HG02571 (cell line): ENCODE results near the gene SMPD4.
"Not testable (repeated sequence)": the region's sequence is repeated elsewhere in the genome, so short reads cannot be mapped to it uniquely, and the experiment has no call there.

ENCODE experiments used
- ATAC-seq: cut with Tn5 transposase; IDR thresholded peaks from one replicate; pipeline ENCODE4 v1.9.1; 2021; ENCODE audit warnings: mild to moderate bottlenecking, moderate library complexity; ENCODE audit not compliant: unreplicated experiment

Gene SMPD4

DNA sequence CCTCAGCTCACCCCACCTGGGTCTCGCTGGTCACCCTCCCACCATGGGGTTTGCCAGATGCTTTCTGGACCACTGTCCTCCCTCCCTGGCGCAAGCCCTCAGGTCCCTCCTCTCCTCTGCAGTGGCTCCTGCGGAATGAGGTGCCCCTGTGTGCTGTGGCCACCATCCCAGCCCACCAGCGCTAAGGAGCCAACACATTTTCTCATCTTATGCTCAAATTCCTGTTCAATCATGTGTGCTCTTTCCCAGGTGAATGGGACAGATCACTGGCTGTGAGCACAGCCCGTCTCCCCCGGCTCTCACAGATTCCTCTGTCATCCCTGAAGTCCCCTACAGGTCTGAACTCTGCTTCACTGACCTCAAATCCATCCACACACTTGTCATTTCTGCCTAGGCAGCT lies 21.3 kb downstream of the SMPD4 start:
- no peak for ATAC-seq

GRCh38 chr2:130159376-130159775 lies 22.0 kb downstream of the SMPD4 start:
- not testable (repeated sequence) for ATAC-seq

GRCh38 chr2:130158631-130159030 lies 22.8 kb downstream of the SMPD4 start:
- no peak for ATAC-seq

GRCh38 chr2:130157825-130158514 lies 23.4 kb downstream of the SMPD4 start:
- peak; percentile 83 for ATAC-seq

DNA sequence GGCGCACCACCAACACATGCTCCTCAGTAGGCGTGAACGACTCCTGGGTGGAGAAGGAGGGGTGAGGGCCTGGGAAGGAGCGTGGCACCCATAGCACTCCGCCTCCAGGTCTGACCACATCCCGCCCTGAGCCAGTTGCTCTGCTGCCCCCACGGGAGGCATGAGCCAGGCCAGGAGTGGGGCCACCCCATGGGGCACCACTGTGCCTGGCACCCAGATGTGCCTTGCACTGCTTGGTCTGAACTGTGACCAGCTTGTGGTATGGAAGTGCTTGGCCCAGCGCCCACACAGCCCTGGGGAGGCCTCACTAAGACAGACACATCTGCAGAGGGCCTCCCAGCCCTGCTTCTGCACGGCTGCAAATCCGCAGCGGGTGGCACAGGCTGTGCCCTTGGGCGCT lies 24.0 kb downstream of the SMPD4 start:
- peak; percentile 41 for ATAC-seq

DNA sequence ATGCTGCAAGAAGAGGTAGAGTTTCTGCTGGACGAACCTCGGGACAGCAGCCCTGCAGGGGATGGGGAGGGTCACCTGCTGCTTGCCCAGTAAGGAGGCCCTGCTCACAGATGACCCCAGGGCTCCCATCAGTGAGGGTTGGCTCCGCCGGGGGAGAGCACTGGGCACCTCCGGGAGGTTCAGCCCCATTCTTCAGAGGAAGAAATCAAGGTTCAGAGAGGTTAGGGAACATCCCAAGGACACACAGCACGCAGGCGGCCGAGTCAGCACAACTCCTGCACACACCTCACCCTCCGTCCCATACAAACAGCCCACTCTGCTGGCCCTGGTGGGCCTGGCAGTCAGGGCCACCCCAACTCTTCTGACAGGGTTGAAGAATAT lies 24.8 kb downstream of the SMPD4 start:
- no peak for ATAC-seq

DNA sequence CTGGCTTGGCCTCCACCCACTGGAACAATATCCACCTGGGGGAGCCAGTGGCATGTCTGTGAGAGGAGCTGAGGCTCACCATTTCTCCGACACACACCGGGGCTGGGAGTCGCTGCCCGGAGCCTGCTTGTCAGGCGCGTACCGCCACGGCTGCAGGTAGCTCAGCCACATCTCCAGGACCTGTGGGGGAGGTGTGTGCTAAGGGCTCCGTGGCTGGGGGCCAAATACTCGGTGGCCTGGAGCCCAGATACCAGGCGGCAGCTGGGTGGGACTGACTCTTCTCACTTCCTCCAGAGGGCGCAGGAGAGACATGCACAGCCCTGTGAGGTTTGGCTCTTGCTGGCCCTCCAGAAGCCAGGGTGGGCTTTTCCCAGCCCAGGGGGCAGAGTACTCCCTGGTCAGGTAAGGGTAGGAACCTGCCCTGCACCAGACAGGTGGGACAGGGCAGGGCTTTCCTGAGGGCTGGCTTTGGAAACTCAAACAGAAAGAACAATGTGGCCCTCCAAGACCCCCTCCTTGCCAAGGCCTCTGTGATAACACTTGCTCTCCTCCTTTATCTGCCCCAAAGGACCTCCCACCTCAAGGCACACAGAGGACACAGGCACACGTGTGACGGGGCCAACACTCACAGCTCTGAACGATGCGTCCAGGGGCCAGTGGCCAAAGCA lies 25.3 kb downstream of the SMPD4 start:
- not testable (repeated sequence) for ATAC-seq

GRCh38 chr2:130154773-130155765 lies 26.3 kb downstream of the SMPD4 start:
- ATAC-seq: no peak

- not testable (repeated sequence) for ATAC-seq
Measured at GRCh38 chr2:130154423-130154770, 27.0 kb downstream of the SMPD4 start.

DNA sequence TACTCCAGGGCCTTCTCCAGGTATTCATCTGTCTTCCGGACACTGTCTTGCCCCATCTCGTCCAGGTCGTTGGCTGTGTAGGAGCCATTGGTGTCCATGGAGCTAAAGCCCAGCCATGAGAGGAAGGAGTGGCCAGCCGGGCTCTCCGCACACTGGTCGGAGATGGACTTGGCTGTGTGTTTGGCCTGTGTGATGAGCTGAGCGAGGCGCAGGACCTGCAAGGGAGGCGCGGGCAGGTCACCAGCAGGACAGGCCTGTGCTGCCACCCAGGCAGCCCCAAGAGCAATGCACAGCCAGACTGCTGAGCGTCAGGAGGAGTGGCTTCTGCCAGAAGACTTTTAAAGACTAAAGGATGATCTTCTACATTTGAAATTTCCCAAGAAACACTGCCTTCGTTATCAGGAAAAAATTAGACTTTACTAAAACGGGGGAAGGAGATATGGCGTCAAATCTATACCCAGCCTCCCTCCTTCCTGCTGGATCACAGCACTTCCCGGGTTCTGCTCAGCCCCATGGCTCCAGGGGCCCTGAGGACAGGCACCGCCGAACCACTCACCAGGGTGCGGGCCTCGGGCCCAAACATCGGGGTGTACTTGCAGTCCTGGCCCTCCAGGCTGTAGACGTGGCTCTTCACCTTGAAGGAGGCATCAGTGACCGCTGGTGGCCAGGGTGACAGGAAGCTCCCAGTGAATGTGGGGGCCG lies 27.5 kb downstream of the SMPD4 start:
- ATAC-seq: not testable (repeated sequence)

- no peak for ATAC-seq
Measured at GRCh38 chr2:130152816-130153595, 28.4 kb downstream of the SMPD4 start.

GRCh38 chr2:130152136-130152815 lies 29.1 kb downstream of the SMPD4 start:
- ATAC-seq: not testable (repeated sequence)

- ATAC-seq: not testable (repeated sequence)
Measured at GRCh38 chr2:130151145-130151512, 30.3 kb downstream of the SMPD4 start.

- ATAC-seq: no peak
Measured at GRCh38 chr2:130150181-130151144, 30.9 kb downstream of the SMPD4 start.

GRCh38 chr2:130148515-130148914 lies 32.9 kb downstream of the SMPD4 start:
- not testable (repeated sequence) for ATAC-seq

DNA sequence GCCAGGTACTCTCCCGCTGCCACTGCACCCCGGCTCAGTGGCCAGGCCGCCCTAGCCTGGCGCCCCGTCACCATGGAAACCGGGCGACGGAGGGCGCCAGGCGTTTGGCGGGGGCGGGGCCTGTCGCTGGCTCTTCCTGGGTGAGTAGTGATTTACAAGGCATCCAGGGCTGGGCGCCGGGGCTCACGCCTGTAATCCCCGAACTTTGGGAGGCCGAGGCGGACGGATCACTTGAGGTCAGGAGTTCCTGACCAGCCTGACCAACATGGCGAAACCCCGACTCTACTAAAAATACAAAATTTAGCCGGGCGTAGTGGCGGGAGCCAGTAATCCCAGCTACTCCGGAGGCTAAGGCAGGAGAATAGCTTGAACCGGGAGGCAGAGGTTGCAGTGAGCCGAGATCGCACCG lies 36.4 kb downstream of the SMPD4 start, which contains the start of gene CCDC74B:
Gene CCDC74B (minus strand): TSS at position 107 of the 409 bp plus-strand sequence. CDS start 116 bp downstream, outside the sequence.
- ATAC-seq: peak; percentile 94

- not testable (repeated sequence) for ATAC-seq
Measured at GRCh38 chr2:130143266-130144039, 37.9 kb downstream of the SMPD4 start.
